K562 (cell line): ENCODE measurements around the gene IL27RA. TPM values are rescaled to one million over a fixed set of nuclear protein-coding genes. Genes with fewer than 3 reads are reported as not detected.

Experiments used
- CCNT2 ChIP-seq: IDR thresholded peaks from 2 replicates; pipeline ENCODE4 v1.6.1; 2011; ENCODE audit warnings: borderline replicate concordance, low read depth, mild to moderate bottlenecking, moderate library complexity, mixed read lengths, low read length; ENCODE audit not compliant: insufficient read length; ENCODE audit errors: extremely low read depth
- EGR1 ChIP-seq: fragments of 450-650 bp; conservative IDR thresholded peaks from 2 replicates; pipeline ENCODE4 v1.6.1; 2017; ENCODE audit warnings: mild to moderate bottlenecking
- FOXK2 ChIP-seq, 2 experiments: fragments of 450-650 bp; IDR thresholded peaks in 1 of 2; conservative IDR thresholded peaks in 1 of 2; 2 replicates each; pipeline ENCODE4 v1.6.1; 2016; ENCODE audit warnings: low read depth in 2 of 2, mild to moderate bottlenecking in 1 of 2
- KDM4B ChIP-seq, 2 experiments: fragments of 450-650 bp in 1 of 2; sonication (generic) in 1 of 2; IDR thresholded peaks; 2 replicates each; pipeline ENCODE4 v1.6.1; 2016 to 2017; ENCODE audit warnings: borderline replicate concordance in 2 of 2, antibody characterized with exemption in 1 of 2, low read depth in 1 of 2, mild to moderate bottlenecking in 1 of 2
- NBN ChIP-seq: fragments of 450-650 bp; IDR thresholded peaks from 2 replicates; pipeline ENCODE4 v1.6.1; 2016; ENCODE audit warnings: low read depth, mild to moderate bottlenecking
- NEUROD1 ChIP-seq: fragments of 150-350 bp; IDR thresholded peaks from 2 replicates; pipeline ENCODE4 v1.6.1; 2014; ENCODE audit warnings: borderline replicate concordance, low read length, low read depth; ENCODE audit not compliant: partially characterized antibody
- PPARD ChIP-seq: fragments of 250-450 bp; sonication (Bioruptor Pico); IDR thresholded peaks from 2 replicates; pipeline ENCODE4 v1.8.0; 2022; ENCODE audit warnings: inconsistent platforms, mild to moderate bottlenecking, moderate library complexity
- SMAD2 ChIP-seq: fragments of 150-350 bp; IDR thresholded peaks from 2 replicates; pipeline ENCODE4 v1.6.1; 2014; ENCODE audit warnings: low read depth, mild to moderate bottlenecking, low read length
- SMARCA4 ChIP-seq: fragments of 450-650 bp; IDR thresholded peaks from 2 replicates; pipeline ENCODE4 v1.6.1; 2016
- SMARCC2 ChIP-seq: fragments of 450-650 bp; IDR thresholded peaks from 2 replicates; pipeline ENCODE4 v1.6.1; 2017; ENCODE audit warnings: antibody characterized with exemption, moderate library complexity, mild to moderate bottlenecking, low read depth
- SREBF1 ChIP-seq: fragments of 150-350 bp; IDR thresholded peaks from 2 replicates; pipeline ENCODE4 v1.6.1; 2014; ENCODE audit warnings: antibody characterized with exemption, low read depth, low read length, borderline replicate concordance
- YBX1 ChIP-seq: fragments of 450-650 bp; IDR thresholded peaks from 2 replicates; pipeline ENCODE4 v1.7.1; 2016; ENCODE audit warnings: mild to moderate bottlenecking
- ZNF232 ChIP-seq: sonication (generic); formaldehyde crosslinking; IDR thresholded peaks from 2 replicates; pipeline ENCODE4 v1.8.0; 2022; ENCODE audit warnings: mild to moderate bottlenecking, missing genetic modification reagents
- ZNF239 ChIP-seq: fragments of 250-450 bp; sonication (Bioruptor Pico); IDR thresholded peaks from 2 replicates; pipeline ENCODE4 v1.4.0; 2020; ENCODE audit warnings: mild to moderate bottlenecking
- ZNF444 ChIP-seq: fragments of 250-450 bp; sonication (Bioruptor Pico); IDR thresholded peaks from 2 replicates; pipeline ENCODE4 v1.4.0; 2020; ENCODE audit warnings: mild to moderate bottlenecking, moderate library complexity
- ZNF584 ChIP-seq: fragments of 200-800 bp; sonication (Bioruptor generic); IDR thresholded peaks from 2 replicates; pipeline ENCODE4 v1.6.1; 2016; ENCODE audit warnings: low read depth, mild to moderate bottlenecking, missing genetic modification characterization, missing compliant biosample characterization
- ZNF717 ChIP-seq: fragments of 250-450 bp; sonication (Bioruptor Pico); IDR thresholded peaks from 2 replicates; pipeline ENCODE4 v1.5.0; 2021
- ZNF780A ChIP-seq: fragments of 250-450 bp; sonication (Bioruptor Pico); IDR thresholded peaks from 2 replicates; pipeline ENCODE4 v1.5.0; 2021; ENCODE audit warnings: mild to moderate bottlenecking
- polyA plus RNA-seq, 8 experiments: library from polyadenylated mRNA; depleted of rRNA in 4 of 8; stranded (reverse) in 5 of 8; unstranded in 3 of 8; fragments of >200 nt; fragmentation: Nextera tagmentation in 2 of 8; fragmentation: Illumina TruSeq in 1 of 8; extraction: Ambion mirVana in 2 of 8; extraction: Trizol in 1 of 8; gene quantifications; 2 replicates each; pipeline versions ENCODE4 v1.2.1 to v1.2.3, GENCODE V29; 2011 to 2014; ENCODE audit warnings: inconsistent platforms in 1 of 8, missing spikeins in 1 of 8
- total RNA-seq, 7 experiments: library from RNA; depleted of rRNA in 6 of 7; stranded (reverse); fragments of >200 nt in 6 of 7; fragmentation: Illumina TruSeq in 2 of 7; extraction: Trizol in 2 of 7; gene quantifications; 2 replicates each; pipeline versions ENCODE4 v1.2.1 to v1.2.3, GENCODE V29; 2011 to 2021; ENCODE audit warnings: low replicate concordance in 1 of 7
- TF ChIP-seq, protein P1 (sequence below): sonication (generic); formaldehyde crosslinking; IDR thresholded peaks from 2 replicates; pipeline ENCODE4 v1.8.1; 2022; ENCODE audit warnings: missing genetic modification reagents

IL27RA gene
- total and polyA plus RNA-seq, 9 of the 15 experiments (the other 6 are each of a cell fraction or from before 2014, with no cell fraction given), result 1.9 to 15.9 (median 12.0) TPM

DNA sequence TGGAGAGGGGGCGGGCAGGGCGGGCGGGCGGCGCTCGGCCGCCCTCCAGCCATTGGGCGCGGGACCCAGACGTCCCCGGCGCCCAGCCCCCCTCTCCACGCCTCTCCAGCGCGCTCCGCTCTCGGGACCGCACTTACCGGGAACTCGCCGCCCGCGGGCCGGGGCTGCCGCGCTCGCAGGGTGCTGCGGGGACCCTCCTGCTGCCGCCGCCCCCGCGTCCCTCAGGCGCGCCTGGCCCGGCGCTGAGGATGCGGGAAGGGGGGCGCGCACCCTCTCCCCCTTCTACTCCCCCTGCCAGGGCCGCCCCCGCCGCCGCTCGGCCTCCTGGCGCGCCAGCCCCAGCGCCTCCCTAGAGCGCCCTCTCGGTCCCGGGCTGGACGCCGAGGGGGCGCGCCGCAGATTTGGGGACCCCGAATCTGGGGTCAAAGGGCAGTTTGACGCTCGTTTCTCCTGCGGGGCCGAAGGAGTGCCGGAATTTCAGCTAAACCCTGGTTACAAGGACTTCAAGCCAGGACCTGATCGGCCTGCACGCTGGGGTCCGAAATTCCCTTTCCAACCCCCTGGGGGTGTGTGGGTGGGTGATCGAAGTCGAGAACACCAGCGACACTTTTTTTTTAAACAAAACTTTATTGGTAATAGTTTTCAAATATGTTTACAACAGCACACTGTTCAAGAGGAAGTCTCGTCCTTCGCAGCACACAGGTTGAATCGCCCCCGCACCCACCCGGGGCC lies 59.7 kb downstream of the IL27RA start (continued):
- TF ChIP-seq ZNF232 (no peak), NEUROD1 (peak; percentile 19), ZNF444 (CRISPR knock-in tag) (peak; percentile 78), SMARCC2 (no peak), ZNF780A (CRISPR knock-in tag) (no peak), ZNF239 (CRISPR knock-in tag) (no peak), SREBF1 (no peak), FOXK2 (conservative IDR thresholded peaks at IDR 0.05 in 1 of 2, IDR thresholded peaks at IDR 0.05 in 1 of 2; ENCODE audit: low read depth in 2 of 2) (peak; percentile 31 to 46; a peak in 1 of 4 replicates), SMARCA4 (peak; percentile 37; the same call in 1 of the 2 replicates), EGR1 (peak; percentile 93), PPARD (CRISPR knock-in tag) (no peak), YBX1 (no peak), KDM4B (IDR thresholded peaks at IDR 0.05; ENCODE audit: borderline replicate concordance in 2 of 2, low read depth in 1 of 2) (peak in 1 of 2 experiments; percentile 37; a peak in 1 of 4 replicates), SMAD2 (no peak), ZNF584 (CRISPR knock-in tag) (peak; percentile 32; the same call in 1 of the 2 replicates), CCNT2 (peak; percentile 65), NBN (peak; percentile 70), ZNF717 (no peak)
- TF ChIP-seq, protein P1, sequence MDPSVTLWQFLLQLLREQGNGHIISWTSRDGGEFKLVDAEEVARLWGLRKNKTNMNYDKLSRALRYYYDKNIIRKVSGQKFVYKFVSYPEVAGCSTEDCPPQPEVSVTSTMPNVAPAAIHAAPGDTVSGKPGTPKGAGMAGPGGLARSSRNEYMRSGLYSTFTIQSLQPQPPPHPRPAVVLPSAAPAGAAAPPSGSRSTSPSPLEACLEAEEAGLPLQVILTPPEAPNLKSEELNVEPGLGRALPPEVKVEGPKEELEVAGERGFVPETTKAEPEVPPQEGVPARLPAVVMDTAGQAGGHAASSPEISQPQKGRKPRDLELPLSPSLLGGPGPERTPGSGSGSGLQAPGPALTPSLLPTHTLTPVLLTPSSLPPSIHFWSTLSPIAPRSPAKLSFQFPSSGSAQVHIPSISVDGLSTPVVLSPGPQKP (CRISPR knock-in tag), result no peak
